Parathyroid adenoma (tissue), 2 donors: Measurements from ENCODE around the gene NAA16.

ENCODE experiments used
- H2AFZ ChIP-seq: fragments of 300-600 bp; sonication (generic); one replicate; pipeline ENCODE4 v1.7.0; 2017; ENCODE audit warnings: antibody characterized with exemption, mild to moderate bottlenecking
- H3K27ac ChIP-seq: fragments of 300-600 bp; sonication (generic); one replicate; pipeline ENCODE4 v1.7.0; 2017
- H3K27me3 ChIP-seq: fragments of 300-600 bp; sonication (generic); one replicate; pipeline ENCODE4 v1.7.0; 2017; ENCODE audit warnings: low read length; ENCODE audit not compliant: control insufficient read depth, insufficient read depth
- H3K36me3 ChIP-seq: fragments of 300-600 bp; sonication (generic); one replicate; pipeline ENCODE4 v1.7.0; 2017; ENCODE audit warnings: low read length; ENCODE audit not compliant: control insufficient read depth, insufficient read depth
- H3K4me1 ChIP-seq: fragments of 300-600 bp; sonication (generic); one replicate; pipeline ENCODE4 v1.7.0; 2017; ENCODE audit warnings: control low read depth
- H3K4me2 ChIP-seq: fragments of 300-600 bp; sonication (generic); one replicate; pipeline ENCODE4 v1.7.0; 2017; ENCODE audit warnings: low read length
- H3K4me3 ChIP-seq: fragments of 300-600 bp; sonication (generic); one replicate; pipeline ENCODE4 v1.7.0; 2017; ENCODE audit warnings: low read depth, low read length
- H3K79me2 ChIP-seq: fragments of 300-600 bp; sonication (generic); one replicate; pipeline ENCODE4 v1.7.0; 2017; ENCODE audit warnings: control low read depth
- H3K9ac ChIP-seq: fragments of 300-600 bp; sonication (generic); one replicate; pipeline ENCODE4 v1.7.0; 2017; ENCODE audit warnings: mild to moderate bottlenecking
- H3K9me3 ChIP-seq: fragments of 300-600 bp; sonication (generic); one replicate; pipeline ENCODE4 v1.7.0; 2017; ENCODE audit warnings: low read length; ENCODE audit not compliant: control insufficient read depth
- CTCF ChIP-seq: fragments of 300-600 bp; sonication (generic); IDR thresholded peaks from one replicate; pipeline ENCODE4 v1.7.0; 2017; ENCODE audit warnings: antibody characterized with exemption, mild to moderate bottlenecking
- donor health status: primary hyperparathyroidism.

The NAA16 gene

DNA sequence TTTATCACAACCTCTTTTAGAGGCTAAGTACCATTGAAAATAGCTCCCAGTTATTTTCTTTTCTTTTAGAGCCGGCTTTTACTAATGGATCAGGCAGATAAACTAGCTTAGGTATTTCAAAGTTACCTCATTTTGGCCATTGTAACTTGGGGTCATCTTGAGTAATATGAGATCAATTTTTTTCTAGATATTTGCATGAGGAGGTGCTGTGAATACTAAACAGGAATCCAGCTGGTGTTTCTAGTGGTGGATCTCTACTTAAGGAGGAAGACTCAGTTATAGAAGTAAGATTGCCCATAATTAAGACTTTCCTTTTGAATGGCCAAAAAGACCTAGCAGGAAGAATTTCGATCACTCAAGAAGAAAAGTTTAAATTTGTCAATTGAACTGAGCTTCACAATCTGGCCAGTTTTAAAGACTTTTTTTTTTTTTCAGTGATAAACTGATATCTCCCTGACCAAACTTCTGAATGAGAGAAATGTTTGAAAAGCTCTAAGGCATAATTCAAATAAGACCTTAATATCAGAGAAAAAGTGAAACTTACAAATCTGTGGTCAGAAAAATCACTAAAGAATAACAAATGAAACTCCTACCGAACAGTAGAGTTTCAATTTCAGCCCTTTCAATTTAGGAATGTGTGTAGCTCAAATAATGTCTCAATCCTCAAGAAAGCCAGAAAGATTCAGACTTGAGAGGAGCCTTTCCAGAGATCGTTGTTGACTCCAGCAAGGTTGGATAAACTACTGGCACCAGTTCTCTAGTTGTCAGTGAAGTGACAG lies 11.6 kb upstream of the NAA16 start:
- Histone ChIP-seq H3K27me3 (no peaks in the 10 kb centered on the region), H2AFZ (no peak overlapping the region), H3K4me1 (no peaks in the 10 kb centered on the region), H3K27ac (no peak overlapping the region), H3K9ac (no peak overlapping the region), H3K9me3 (no peaks in the 10 kb centered on the region), H3K36me3 (no peaks in the 10 kb centered on the region), H3K79me2 (no peaks in the 10 kb centered on the region), H3K4me2 (no peak overlapping the region), H3K4me3 (no peak overlapping the region)
- no peak for TF ChIP-seq CTCF

GRCh38 chr13:41302743-41303142 lies 8.3 kb upstream of the NAA16 start:
- Histone ChIP-seq H3K4me3 (no peak overlapping the region), H3K9ac (no peak overlapping the region), H3K36me3 (no peaks in the 10 kb centered on the region), H2AFZ (no peak overlapping the region), H3K4me1 (no peaks in the 10 kb centered on the region), H3K79me2 (no peaks in the 10 kb centered on the region), H3K27me3 (no peaks in the 10 kb centered on the region), H3K4me2 (no peak overlapping the region), H3K9me3 (no peaks in the 10 kb centered on the region), H3K27ac (no peak overlapping the region)
- TF ChIP-seq CTCF = no peak

GRCh38 chr13:41304551-41304950 lies 6.5 kb upstream of the NAA16 start:
- Histone ChIP-seq H3K36me3 (no peaks in the 10 kb centered on the region), H3K27ac (no peak overlapping the region), H3K4me3 (no peak overlapping the region), H3K4me2 (no peak overlapping the region), H3K79me2 (no peaks in the 10 kb centered on the region), H3K9ac (no peak overlapping the region), H2AFZ (no peak overlapping the region), H3K27me3 (no peaks in the 10 kb centered on the region), H3K4me1 (no peaks in the 10 kb centered on the region), H3K9me3 (no peaks in the 10 kb centered on the region)
- no peak for TF ChIP-seq CTCF

DNA sequence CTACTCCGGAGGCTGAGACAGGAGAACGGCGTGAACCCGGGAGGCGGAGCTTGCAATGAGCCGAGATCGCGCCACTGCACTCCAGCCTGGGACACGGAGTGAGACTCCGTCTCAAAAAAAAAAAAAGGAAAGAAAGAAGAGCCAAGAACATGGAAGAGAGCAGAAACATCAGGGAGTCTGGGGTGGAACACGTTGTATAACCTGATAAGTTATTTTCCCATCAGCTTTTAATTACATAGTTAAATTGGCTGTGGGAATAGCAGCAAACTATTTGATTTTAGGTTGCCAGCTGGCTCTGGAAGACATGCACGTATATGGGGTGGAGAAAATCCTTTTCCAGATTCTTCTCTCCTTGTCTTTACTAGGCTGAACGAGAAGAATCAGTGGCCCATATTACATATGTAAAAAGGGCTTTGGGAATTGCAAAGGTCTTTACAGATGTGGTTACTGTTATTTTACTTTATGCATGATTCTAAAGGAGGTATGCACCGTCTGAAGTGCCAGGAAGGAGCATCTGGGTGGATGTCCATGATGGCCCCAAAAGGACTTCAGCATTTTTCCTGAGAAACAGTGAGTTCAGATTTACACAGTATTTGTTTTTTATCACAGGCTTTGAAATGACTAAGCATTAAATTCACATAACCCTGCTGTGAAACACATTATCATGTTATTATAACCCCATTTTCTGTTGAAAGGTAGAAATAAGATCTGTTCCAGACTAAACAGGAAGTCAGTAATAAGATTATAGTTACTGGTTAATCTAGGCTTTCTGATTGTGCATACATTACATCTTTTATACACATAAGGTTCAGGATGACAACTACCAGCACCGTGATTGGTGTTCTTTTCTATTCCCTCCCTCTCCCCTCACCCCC lies 4.6 kb upstream of the NAA16 start:
- Histone ChIP-seq H3K27me3 (no peaks in the 10 kb centered on the region), H3K4me2 (no peak overlapping the region), H3K27ac (no peak overlapping the region), H3K4me3 (no peak overlapping the region), H3K4me1 (no peaks in the 10 kb centered on the region), H3K9me3 (no peaks in the 10 kb centered on the region), H2AFZ (no peak overlapping the region), H3K36me3 (no peaks in the 10 kb centered on the region), H3K9ac (no peak overlapping the region), H3K79me2 (no peaks in the 10 kb centered on the region)
- no peak for TF ChIP-seq CTCF
